Osteocyte (in vitro differentiated cells): ENCODE results near the gene WBP1L. TPM values are rescaled to one million over a fixed set of nuclear protein-coding genes. Genes with fewer than 3 reads are reported as not detected.
"Not testable (repeated sequence)": the region's sequence is repeated elsewhere in the genome, so short reads cannot be mapped to it uniquely, and the experiment has no call there.

Source experiments
- DNase-seq: peaks from one replicate; pipeline ENCODE4 v3.0.0; 2021; ENCODE audit warnings: mixed read lengths; ENCODE audit not compliant: unreplicated experiment; ENCODE audit errors: extremely low spot score
- H3K27ac Mint-ChIP-seq: one replicate; pipeline ENCODE4 v1.8.0; 2021; ENCODE audit warnings: mild to moderate bottlenecking, mixed read lengths; ENCODE audit not compliant: unreplicated experiment
- H3K27me3 Mint-ChIP-seq: one replicate; pipeline ENCODE4 v1.8.0; 2021; ENCODE audit warnings: mixed read lengths; ENCODE audit not compliant: unreplicated experiment
- H3K36me3 Mint-ChIP-seq: one replicate; pipeline ENCODE4 v1.8.0; 2021; ENCODE audit warnings: mixed read lengths; ENCODE audit not compliant: unreplicated experiment
- H3K4me1 Mint-ChIP-seq: one replicate; pipeline ENCODE4 v1.8.0; 2021; ENCODE audit warnings: mixed read lengths; ENCODE audit not compliant: unreplicated experiment
- H3K4me3 Mint-ChIP-seq: one replicate; pipeline ENCODE4 v1.8.0; 2021; ENCODE audit warnings: mild to moderate bottlenecking, moderate library complexity, mixed read lengths; ENCODE audit not compliant: unreplicated experiment
- H3K9me3 Mint-ChIP-seq: one replicate; pipeline ENCODE4 v1.8.0; 2021; ENCODE audit warnings: mixed read lengths; ENCODE audit not compliant: unreplicated experiment
- total RNA-seq: library from RNA; stranded (reverse); gene quantifications from 2 replicates; pipeline ENCODE4 v1.2.1, GENCODE V29; 2021
- TF ChIP-seq, protein P1 (sequence below): fragments of 200-600 bp; sonication (generic); IDR thresholded peaks from 2 replicates; pipeline ENCODE4 v1.5.0; 2021; ENCODE audit warnings: antibody characterized with exemption, mild to moderate bottlenecking, moderate library complexity

WBP1L gene
- total RNA-seq, 1 donor from 2014 or later: 66.7 TPM

DNA sequence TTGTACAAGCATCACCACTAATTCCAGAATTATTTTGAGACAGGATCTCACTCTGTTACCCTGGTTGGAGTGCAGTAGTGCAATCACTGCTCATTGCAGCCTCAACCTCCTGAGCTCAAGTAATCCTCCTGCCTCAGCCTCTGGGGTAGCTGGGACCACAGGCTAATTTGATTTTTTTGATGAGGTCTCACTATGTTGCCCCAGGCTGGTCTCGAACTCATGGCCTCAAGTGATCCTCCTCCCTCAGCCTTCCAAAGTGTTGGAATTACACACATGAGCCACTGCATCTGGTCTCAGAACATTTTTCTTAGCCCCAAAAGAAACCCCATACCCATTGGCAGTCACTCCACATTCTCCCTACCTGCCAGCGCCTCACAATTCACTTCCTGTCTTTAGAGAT, 3.5 kb upstream of the WBP1L start:
- Mint-ChIP-seq H3K4me1 (peaks cover 19% of the 10 kb centered on the region), H3K27ac (no peak overlapping the region), H3K36me3 (peaks cover 2% of the 10 kb centered on the region), H3K9me3 (no peaks in the 10 kb centered on the region), H3K27me3 (no peaks in the 10 kb centered on the region), H3K4me3 (no peak overlapping the region)
- TF ChIP-seq, protein P1, sequence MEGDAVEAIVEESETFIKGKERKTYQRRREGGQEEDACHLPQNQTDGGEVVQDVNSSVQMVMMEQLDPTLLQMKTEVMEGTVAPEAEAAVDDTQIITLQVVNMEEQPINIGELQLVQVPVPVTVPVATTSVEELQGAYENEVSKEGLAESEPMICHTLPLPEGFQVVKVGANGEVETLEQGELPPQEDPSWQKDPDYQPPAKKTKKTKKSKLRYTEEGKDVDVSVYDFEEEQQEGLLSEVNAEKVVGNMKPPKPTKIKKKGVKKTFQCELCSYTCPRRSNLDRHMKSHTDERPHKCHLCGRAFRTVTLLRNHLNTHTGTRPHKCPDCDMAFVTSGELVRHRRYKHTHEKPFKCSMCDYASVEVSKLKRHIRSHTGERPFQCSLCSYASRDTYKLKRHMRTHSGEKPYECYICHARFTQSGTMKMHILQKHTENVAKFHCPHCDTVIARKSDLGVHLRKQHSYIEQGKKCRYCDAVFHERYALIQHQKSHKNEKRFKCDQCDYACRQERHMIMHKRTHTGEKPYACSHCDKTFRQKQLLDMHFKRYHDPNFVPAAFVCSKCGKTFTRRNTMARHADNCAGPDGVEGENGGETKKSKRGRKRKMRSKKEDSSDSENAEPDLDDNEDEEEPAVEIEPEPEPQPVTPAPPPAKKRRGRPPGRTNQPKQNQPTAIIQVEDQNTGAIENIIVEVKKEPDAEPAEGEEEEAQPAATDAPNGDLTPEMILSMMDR: no peak
- no peak for DNase-seq

DNA sequence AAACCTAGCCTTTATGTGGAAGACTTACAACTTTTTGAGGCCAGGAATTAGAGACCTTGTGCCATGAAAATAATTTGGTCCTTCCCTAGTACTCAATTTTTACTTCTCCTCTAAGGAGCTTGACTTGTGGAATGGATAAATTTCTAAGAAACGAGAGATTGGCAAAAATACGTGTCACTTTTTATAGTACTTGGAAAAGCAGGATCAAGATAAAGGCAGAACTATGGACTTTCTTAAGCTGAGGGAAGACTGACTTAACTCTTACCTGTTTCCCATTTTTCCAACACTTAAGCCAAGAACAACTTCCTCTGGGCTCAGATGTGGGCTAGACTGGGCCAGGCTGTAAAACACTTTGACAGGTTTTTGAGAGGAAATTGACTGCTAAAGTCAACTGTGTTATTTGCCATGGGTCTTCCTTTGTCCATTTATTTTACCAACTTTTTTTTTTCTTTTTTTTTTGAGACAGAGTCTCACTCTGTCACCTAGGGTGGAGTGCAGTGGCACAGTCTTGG, 2.0 kb upstream of the WBP1L start:
- no peak overlapping the region for H3K4me3 Mint-ChIP-seq
- DNase-seq: no peak
- H3K27me3 Mint-ChIP-seq: no peaks in the 10 kb centered on the region
- peaks cover 34% of the 10 kb centered on the region for H3K4me1 Mint-ChIP-seq
- peaks cover 2% of the 10 kb centered on the region for H3K36me3 Mint-ChIP-seq
- TF ChIP-seq, protein P1: no peak
- H3K27ac Mint-ChIP-seq: no peak overlapping the region
- H3K9me3 Mint-ChIP-seq: no peaks in the 10 kb centered on the region

DNA sequence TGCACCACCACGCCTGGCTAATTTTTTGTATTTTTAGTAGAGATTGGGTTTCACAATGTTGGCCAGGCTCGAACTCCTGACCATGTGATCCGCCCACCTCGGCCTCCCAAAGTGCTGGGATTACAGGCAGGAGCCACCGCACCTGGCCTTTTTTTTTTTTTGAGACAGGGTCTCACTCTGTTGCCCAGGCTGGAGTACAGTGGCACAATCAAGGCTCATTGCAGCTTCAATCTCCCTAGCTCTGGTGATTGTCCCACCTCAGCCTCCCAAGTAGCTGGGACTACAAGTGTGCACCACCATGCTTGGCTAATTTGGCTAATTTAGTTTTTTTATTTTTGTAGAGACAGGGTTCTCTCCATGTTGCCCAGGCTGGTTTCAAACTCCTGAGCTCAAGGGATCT, 1.4 kb upstream of the WBP1L start:
- not testable (repeated sequence) for H3K27me3 Mint-ChIP-seq, H3K4me3 Mint-ChIP-seq, H3K36me3 Mint-ChIP-seq, DNase-seq, H3K9me3 Mint-ChIP-seq
- Mint-ChIP-seq H3K4me1 (peaks cover 36% of the 10 kb centered on the region), H3K27ac (peak overlapping the region; percentile 58)

DNA sequence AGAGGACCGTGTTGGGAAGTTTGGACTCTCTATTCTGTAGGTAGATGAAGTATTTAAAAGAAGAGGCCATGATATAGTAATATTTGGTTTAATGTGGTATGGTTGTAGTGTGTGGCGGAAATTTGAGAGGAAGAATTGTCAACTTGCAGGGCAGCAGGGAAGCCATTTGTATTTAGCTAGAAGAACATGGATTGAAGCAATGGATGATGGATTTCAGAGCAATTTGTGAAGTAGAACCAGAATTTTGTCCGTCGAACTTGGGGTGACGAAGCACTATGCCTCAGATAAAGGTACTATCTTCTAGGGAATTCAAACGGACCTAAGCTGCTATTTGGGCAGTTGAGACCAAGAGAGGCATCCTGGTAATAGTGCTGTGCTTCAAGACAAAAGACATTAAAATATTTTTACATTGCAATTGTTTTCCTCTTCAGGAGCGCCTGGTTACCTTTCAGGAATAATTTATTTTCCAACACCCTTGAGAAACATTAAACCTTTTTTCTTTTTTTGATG, 615 bp upstream of the WBP1L start:
- Mint-ChIP-seq H3K36me3 (no peaks in the 10 kb centered on the region), H3K9me3 (no peaks in the 10 kb centered on the region), H3K4me3 (peak overlapping the region; percentile 96), H3K4me1 (peaks cover 36% of the 10 kb centered on the region), H3K27ac (peak overlapping the region; percentile 58), H3K27me3 (no peaks in the 10 kb centered on the region)
- no peak for DNase-seq
- TF ChIP-seq, protein P1: no peak

DNA sequence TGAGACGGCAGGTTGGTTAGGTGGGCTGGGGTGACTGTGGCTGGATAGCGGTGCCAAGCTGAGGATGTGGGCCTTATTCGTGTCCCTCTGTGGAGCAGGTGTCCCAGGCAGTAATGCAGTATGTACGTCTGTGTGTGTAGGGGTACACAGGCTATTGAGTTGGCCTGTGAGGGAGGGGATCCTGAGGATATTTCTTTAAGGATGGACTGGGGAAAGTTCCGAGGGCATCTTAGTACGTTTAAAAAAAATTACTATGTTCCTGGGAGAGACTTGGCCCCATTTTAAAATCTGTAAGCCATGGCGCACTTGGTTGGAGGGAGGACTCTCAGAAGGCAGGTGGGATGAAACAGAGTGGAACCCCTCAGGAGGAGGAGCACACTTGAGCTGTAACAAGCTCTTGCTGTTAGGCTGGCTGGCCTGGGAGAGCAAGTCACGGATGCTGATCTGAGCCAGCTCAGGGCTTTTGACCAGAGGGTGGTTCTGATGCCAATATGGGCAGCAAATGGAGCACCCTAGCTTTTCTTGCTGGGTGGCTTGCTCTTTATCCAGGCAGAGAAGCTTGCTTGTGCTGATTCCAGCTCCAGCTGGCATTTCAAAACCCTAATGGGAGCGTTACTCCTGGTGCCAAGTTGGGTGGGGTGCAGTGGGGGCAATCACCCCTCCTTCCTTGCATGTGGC, 765 bp downstream of the WBP1L start:
- Mint-ChIP-seq H3K36me3 (peaks cover 3% of the 10 kb centered on the region), H3K27ac (peak overlapping the region; percentile 87), H3K4me1 (peaks cover 38% of the 10 kb centered on the region), H3K4me3 (peak overlapping the region; percentile 96), H3K27me3 (no peaks in the 10 kb centered on the region), H3K9me3 (no peaks in the 10 kb centered on the region)
- DNase-seq: no peak
- TF ChIP-seq, protein P1: no peak
